Left cardiac atrium (tissue), 2 donors: ENCODE measurements around the gene SNCB. TPM values are rescaled to one million over a fixed set of nuclear protein-coding genes. Genes with fewer than 3 reads are reported as not detected.

Experiments used
- microRNA-seq, 2 donors: library from miRNA; unstranded; fragments of <30 nt; microRNA quantifications; one replicate each; pipeline ENCODE4 v1.2.0, GENCODE V29; 2020
- total RNA-seq, 2 donors: library from RNA; stranded (reverse); fragmentation: NEBNext Ultra II Directional; extraction: Animal tissue kit (Norgen Biotek cat#: 25700); gene quantifications; one replicate each; pipeline ENCODE4 v1.2.1, GENCODE V29; 2021
- donor health status: DM: no; HTN: yes; CAD: no; lungs with severe emphysema.
- donor health status: DM: yes; HTN: yes; CAD: no.

The SNCB gene
- total RNA-seq, 2 donors from 2014 or later: 0.74 to 1.3 TPM

Small RNA genes within 50 kb of the gene (microRNA-seq; reads per million reads assigned to microRNA genes)
- 0 reads per million in 2 donors for gene MIR4281

Other genes starting within 250 kb of the SNCB start
- 10 to 100 TPM; 15.6 to 30.2 TPM for gene NOP16, start 241.9 kb downstream of the SNCB start, total RNA-seq
- 100 to 1,000 TPM; 159 to 166 TPM for gene HIGD2A, start 241.8 kb downstream of the SNCB start, total RNA-seq
- gene CLTB, start 214.0 kb downstream of the SNCB start, total RNA-seq: 100 to 1,000 TPM; 173 to 199 TPM
- gene FAF2, start 182.1 kb downstream of the SNCB start, total RNA-seq: 10 to 100 TPM; 15.3 to 23.3 TPM
- gene RNF44, start 93.1 kb downstream of the SNCB start, total RNA-seq: 10 to 100 TPM; 24.5 to 26.6 TPM
- under 1 TPM; 0.29 TPM for gene CDHR2, start 81.2 kb downstream of the SNCB start, total RNA-seq
- gene GPRIN1, start 20.4 kb downstream of the SNCB start, total RNA-seq: under 1 TPM; 0.81 to 0.97 TPM
- gene EIF4E1B, start 141 bp upstream of the SNCB start, total RNA-seq: not detected
- gene TSPAN17, start 16.9 kb upstream of the SNCB start, total RNA-seq: 10 to 100 TPM; 21.2 to 25.6 TPM
- gene UNC5A, start 180.0 kb upstream of the SNCB start, total RNA-seq: under 1 TPM; 0.35 to 0.50 TPM